HG03354 (cell line): ENCODE results near the gene PRXL2C.
"Not testable (repeated sequence)": the region's sequence is repeated elsewhere in the genome, so short reads cannot be mapped to it uniquely, and the experiment has no call there.

Experiments
- ATAC-seq: cut with Tn5 transposase; IDR thresholded peaks from one replicate; pipeline ENCODE4 v1.9.1; 2021; ENCODE audit warnings: mild to moderate bottlenecking; ENCODE audit not compliant: unreplicated experiment, poor library complexity, severe bottlenecking

Gene PRXL2C

GRCh38 chr9:96614664-96615063 lies 40.5 kb downstream of the PRXL2C start:
- ATAC-seq = not testable (repeated sequence)

GRCh38 chr9:96612966-96613589 lies 42.0 kb downstream of the PRXL2C start:
- no peak for ATAC-seq

- no peak for ATAC-seq
These were observed 42.8 kb downstream of the PRXL2C start for GRCh38 chr9:96612105-96612965.

- ATAC-seq = no peak
These were observed 43.8 kb downstream of the PRXL2C start for GRCh38 chr9:96611302-96611701.

GRCh38 chr9:96609732-96610131 lies 45.4 kb downstream of the PRXL2C start:
- ATAC-seq = no peak

- ATAC-seq = no peak
These were observed 47.1 kb downstream of the PRXL2C start for GRCh38 chr9:96607971-96608370.

- ATAC-seq = no peak
These were observed 49.8 kb downstream of the PRXL2C start for GRCh38 chr9:96605328-96605727.

- ATAC-seq = no peak
These were observed 51.2 kb downstream of the PRXL2C start for GRCh38 chr9:96604004-96604319.

GRCh38 chr9:96603305-96604003 lies 51.7 kb downstream of the PRXL2C start:
- no peak for ATAC-seq

- ATAC-seq = no peak
These were observed 55.8 kb downstream of the PRXL2C start for GRCh38 chr9:96599298-96599697.

- ATAC-seq = no peak
These were observed 58.5 kb downstream of the PRXL2C start for GRCh38 chr9:96596601-96597111.
